A673 (cell line): ENCODE data around the gene OSM.

Experiments used
- CTCF ChIP-seq: fragments of 300-800, 200-600 bp; sonication (generic); conservative IDR thresholded peaks from 2 replicates; pipeline ENCODE4 v1.5.1; 2017; ENCODE audit warnings: low read depth, mild to moderate bottlenecking, antibody characterized with exemption, low read length, moderate library complexity, mixed read lengths
- EZH2 ChIP-seq: fragments of 200-600 bp; sonication (generic); IDR thresholded peaks from 2 replicates; pipeline ENCODE4 v1.6.1; 2017; ENCODE audit warnings: borderline replicate concordance, low read depth, mild to moderate bottlenecking, mixed read lengths, antibody characterized with exemption, low read length; ENCODE audit not compliant: poor library complexity, severe bottlenecking

DNA sequence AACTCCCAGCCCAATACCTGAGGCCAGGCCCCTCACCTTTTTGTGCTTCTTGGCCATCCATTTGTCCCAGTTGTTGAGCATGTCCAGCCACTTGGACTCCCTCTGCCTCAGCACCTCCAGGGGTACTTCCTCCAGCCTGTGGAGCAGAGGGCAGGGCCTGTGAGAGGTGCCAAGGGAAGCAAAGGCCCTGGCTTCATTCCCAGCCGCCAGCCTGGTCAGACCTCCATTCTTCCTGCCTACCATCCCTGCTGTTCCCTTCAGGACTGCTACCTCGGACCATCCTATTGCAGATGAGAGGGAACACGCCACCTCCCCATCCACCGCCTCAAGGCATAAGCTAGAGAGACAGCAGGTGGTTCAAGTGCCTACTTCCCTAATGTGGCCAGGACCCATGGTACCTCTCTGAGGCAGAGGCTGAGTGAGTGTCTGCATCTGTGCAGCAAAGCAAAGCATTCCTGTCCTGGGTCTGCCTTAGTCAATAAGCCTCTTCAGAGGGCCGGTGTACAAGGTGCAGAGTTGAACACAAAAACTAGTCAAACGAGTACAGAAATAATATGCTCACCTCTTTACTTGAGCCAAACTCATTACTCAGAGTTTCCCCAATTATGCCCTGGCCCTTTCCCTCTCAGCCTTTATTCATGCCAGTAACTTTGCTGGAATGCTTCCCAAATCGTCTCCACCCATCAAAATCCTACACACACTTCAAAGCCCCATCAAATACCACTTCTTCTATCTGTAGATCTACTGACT is 38.0 kb upstream of the OSM start:
- no peak for TF ChIP-seq CTCF
- no peak for TF ChIP-seq EZH2
